ENCODE measurements around the gene BPIFB6. TPM values are rescaled to one million over a fixed set of nuclear protein-coding genes. Genes with fewer than 3 reads are reported as not detected.

Gene BPIFB6
- polyA plus RNA-seq, 6 donors from 2014 or later: not detected

DNA sequence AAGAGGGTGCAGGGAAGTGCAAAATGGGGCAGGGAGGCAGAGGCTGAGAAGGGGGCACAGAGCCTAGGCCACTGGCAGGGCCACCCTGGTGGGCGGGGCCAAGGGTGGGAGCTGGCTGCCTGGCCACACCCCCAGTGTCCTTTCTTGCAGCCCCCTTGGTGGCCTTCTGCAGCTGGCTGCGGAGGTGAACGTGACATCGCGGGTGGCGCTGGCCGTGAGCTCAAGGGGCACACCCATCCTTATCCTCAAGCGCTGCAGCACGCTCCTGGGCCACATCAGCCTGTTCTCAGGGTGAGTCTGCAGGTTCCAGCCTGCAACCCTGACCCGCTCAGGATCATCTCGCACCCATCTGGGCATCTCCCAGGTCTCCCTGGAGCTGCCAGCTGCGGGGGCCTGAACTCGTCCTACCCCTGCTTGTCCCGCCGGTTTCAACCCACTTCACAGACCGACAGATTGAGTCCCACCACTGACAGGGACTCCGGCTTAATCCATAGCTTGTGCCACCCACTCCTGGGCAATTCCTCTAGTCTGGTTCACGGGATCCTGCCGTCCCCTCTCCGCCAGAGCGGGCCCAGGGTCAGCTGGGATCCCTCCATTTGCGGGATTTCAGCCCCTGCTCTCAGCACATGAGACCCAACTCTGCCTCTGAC, 28.4 kb downstream of the BPIFB6 start:
- ATAC-seq (ENCODE audit: low read depth in 2 of 2) (no peak), DNase-seq (no peak)
- Mint-ChIP-seq H3K9me3 (no peaks in the 10 kb centered on the region), H3K4me1 (no peaks in the 10 kb centered on the region), H3K27me3 (peaks cover 0 to 14% (median 10%) of the 10 kb centered on the region in 3 donors), H3K27ac (peak overlapping the region in 2 of 6 donors; percentile 42 to 72), H3K4me3 (no peak overlapping the region), H3K36me3 (no peaks in the 10 kb centered on the region)

DNA sequence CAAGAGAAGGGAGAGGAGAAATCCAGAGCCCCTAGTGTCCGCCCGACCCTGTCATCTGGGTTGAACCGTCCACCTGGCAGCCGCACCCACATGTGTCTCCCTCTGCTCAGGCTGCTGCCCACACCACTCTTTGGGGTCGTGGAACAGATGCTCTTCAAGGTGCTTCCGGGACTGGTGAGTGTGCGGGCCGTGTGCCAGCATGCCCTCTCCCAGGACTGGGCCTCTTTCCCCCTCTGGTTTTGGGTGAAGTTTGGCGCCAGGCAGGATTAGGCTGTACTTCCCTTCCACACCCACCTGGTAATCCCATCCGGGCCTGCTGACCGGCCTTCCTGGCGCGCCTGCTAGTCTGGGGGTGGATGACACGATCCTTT, 30.2 kb downstream of the BPIFB6 start:
- H3K4me3 Mint-ChIP-seq: no peak overlapping the region
- H3K9me3 Mint-ChIP-seq: no peaks in the 10 kb centered on the region
- DNase-seq (no peak), ATAC-seq (ENCODE audit: low read depth in 2 of 2) (no peak)
- H3K27ac Mint-ChIP-seq: peak overlapping the region in 1 of 6 donors; percentile 39
- H3K4me1 Mint-ChIP-seq: no peaks in the 10 kb centered on the region
- H3K27me3 Mint-ChIP-seq: peaks cover 3 to 14% (median 10%) of the 10 kb centered on the region in 3 donors
- H3K36me3 Mint-ChIP-seq: no peaks in the 10 kb centered on the region

DNA sequence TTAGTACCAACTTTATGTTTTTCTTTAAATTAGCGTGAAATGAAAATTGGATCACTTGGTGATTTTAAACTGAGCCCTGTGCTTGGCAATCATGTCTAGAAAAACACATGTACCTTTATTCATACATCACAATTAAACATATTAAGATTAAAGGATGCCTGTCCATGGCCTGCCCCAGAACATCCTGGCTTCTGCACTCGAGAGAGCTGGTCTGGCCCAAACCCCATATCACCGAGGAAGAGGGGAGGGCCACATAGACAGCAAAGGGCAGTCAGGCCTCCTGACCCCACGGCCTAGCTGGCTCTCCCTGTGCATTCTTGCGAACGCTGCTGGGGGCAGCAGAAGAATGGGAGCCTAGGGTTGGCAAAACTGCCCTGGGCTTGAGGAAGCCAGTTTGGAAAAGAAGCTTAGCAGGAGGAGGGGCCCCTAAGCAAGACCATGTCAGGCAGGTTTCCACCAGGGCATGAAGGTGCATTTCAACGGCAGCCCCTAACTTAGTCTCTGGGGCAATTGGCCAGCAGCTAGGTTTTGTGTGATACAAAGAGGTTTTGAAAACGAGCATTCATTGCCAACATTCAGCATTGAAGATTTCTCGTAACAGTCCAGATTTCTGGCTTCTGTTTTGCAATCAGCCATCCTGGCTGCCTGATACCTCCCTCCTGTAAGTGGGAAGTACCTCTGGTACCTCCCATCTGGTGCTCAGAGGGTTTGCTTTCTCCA, 30.8 kb downstream of the BPIFB6 start:
- H3K27me3 Mint-ChIP-seq: peaks cover 3 to 14% (median 10%) of the 10 kb centered on the region in 3 donors
- H3K4me3 Mint-ChIP-seq: no peak overlapping the region
- no peaks in the 10 kb centered on the region for H3K4me1 Mint-ChIP-seq
- no peaks in the 10 kb centered on the region for H3K9me3 Mint-ChIP-seq
- H3K36me3 Mint-ChIP-seq: no peaks in the 10 kb centered on the region
- ATAC-seq (ENCODE audit: low read depth in 2 of 2) (no peak), DNase-seq (no peak)
- H3K27ac Mint-ChIP-seq: peak overlapping the region in 2 of 6 donors; percentile 39 to 69

DNA sequence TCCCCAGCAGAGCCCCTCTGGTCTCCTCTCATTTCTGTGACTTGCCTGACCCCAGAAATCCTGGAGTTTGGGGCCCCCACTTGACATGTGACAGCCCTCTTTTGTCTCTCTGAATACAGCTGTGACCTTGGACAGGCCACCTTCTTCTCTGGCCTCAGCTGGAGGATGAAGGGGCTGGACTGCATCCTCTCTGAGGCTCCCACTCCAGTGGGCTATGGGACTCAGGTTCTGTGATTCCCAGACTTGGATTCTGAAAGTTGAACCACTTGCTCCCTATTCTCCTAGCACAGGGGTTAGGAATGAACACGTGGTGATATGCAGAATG, 31.3 kb downstream of the BPIFB6 start:
- no peak for ATAC-seq (ENCODE audit: low read depth in 2 of 2)
- Mint-ChIP-seq H3K27ac (peak overlapping the region in 1 of 6 donors; percentile 69), H3K9me3 (no peaks in the 10 kb centered on the region), H3K4me3 (no peak overlapping the region), H3K4me1 (no peaks in the 10 kb centered on the region), H3K36me3 (no peaks in the 10 kb centered on the region), H3K27me3 (peaks cover 3 to 12% (median 8%) of the 10 kb centered on the region in 3 donors)
- no peak for DNase-seq

DNA sequence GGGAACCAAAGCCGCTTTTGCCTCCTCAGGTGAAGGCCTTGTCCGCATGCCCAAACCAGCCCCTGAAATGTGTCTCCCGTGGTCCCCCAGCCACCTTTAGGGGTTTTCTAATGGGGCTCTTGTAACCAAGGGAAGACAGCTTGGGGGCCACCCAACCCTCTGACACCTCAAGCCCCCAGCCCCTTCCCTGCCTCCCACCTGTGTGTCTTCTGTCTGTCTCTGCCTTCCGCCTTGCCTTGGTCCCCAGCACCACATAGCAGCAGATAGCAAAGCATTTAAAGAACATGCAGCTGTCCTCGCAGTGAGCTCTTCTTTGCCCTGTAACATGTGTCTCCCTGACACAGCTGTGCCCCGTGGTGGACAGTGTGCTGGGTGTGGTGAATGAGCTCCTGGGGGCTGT, 31.8 kb downstream of the BPIFB6 start:
- Mint-ChIP-seq H3K9me3 (no peaks in the 10 kb centered on the region), H3K27ac (no peak overlapping the region), H3K27me3 (peaks cover 3 to 7% (median 6%) of the 10 kb centered on the region in 3 donors), H3K36me3 (no peaks in the 10 kb centered on the region), H3K4me1 (no peaks in the 10 kb centered on the region), H3K4me3 (no peak overlapping the region)
- ATAC-seq (ENCODE audit: low read depth in 2 of 2): no peak
- no peak for DNase-seq

DNA sequence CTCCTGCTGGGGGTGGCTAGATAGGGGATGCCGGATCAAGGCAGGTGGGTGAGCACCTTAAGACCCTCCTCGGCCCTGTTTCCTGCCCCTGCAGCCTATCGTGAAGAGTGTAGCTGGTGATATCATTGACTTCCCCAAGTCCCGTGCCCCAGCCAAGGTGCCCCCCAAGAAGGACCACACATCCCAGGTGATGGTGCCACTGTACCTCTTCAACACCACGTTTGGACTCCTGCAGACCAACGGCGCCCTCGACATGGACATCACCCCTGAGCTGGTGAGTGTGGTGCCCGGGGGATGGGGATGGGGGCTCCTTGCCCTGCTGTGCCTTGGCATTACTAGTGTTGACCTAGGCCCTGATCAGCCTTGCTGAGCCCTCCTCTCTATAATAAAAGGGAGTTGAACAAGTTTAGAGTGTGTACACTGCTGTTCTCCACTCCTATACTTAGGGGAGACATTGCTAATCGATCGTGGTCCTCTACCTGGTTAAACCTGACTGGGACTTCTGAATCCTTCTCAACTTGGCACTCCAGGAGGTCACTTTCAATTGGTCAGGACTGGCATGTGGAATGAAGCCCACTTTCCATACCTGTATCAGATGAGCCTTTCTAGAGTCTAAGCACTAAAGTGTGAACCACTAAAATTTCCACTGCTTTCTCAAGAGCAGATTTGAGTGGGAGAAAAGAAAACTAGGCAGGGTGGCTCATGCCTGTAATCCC, 33.3 kb downstream of the BPIFB6 start:
- Mint-ChIP-seq H3K4me1 (no peaks in the 10 kb centered on the region), H3K4me3 (no peak overlapping the region), H3K27ac (no peak overlapping the region), H3K36me3 (no peaks in the 10 kb centered on the region), H3K9me3 (no peaks in the 10 kb centered on the region), H3K27me3 (peaks cover 3 to 8% (median 6%) of the 10 kb centered on the region in 3 donors)
- DNase-seq (no peak), ATAC-seq (ENCODE audit: low read depth in 2 of 2) (no peak)

DNA sequence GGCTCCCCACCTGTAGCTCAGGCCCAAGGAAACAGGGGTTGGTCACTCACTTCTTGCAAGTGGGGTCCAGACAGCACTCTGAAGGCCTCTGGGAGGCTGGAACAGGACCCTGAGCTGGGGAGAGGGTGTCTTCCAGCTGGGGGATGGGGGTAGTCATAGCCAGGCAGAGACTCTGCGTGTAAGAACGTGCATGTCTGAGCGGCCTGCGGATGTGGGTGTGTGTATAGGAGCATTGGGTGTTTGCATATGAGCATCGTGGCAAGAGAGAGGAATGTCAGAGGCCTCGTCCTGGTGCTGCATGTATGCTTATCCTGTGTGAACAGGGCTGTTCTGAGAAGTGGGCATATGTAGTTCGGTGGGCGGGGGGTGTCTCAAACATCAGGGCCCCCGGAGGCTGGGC, 34.3 kb downstream of the BPIFB6 start:
- Mint-ChIP-seq H3K4me3 (no peak overlapping the region), H3K4me1 (no peaks in the 10 kb centered on the region), H3K9me3 (no peaks in the 10 kb centered on the region), H3K36me3 (no peaks in the 10 kb centered on the region), H3K27me3 (peaks cover 0 to 9% (median 3%) of the 10 kb centered on the region in 3 donors), H3K27ac (peak overlapping the region in 1 of 6 donors; percentile 65)
- DNase-seq (no peak), ATAC-seq (ENCODE audit: low read depth in 2 of 2) (no peak)

DNA sequence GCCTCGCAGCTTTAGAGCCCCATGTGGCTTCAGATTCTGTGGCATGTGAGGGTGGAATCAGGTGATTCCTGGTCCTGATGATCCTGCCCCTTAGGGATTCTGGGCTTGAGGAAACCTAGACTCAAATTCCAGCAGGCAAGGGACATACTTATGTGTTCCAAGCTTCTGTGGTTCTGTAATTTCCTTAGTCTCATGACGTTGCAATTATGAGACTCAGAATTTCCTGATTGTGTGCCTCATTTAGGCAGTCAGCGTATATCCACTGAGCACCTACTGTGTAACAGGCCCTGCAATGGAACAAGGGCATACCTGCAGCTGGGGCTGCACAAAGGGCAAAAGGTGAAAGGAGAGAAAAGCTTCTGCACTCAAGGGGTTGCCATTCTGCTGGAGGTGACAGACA, 36.4 kb downstream of the BPIFB6 start:
- DNase-seq: no peak
- H3K27ac Mint-ChIP-seq: peak overlapping the region in 1 of 6 donors; percentile 16
- no peaks in the 10 kb centered on the region for H3K9me3 Mint-ChIP-seq
- peaks cover 0 to 17% (median 3%) of the 10 kb centered on the region in 3 donors for H3K27me3 Mint-ChIP-seq
- no peaks in the 10 kb centered on the region for H3K4me1 Mint-ChIP-seq
- H3K4me3 Mint-ChIP-seq: no peak overlapping the region
- ATAC-seq (ENCODE audit: low read depth in 2 of 2): no peak
- H3K36me3 Mint-ChIP-seq: no peaks in the 10 kb centered on the region

DNA sequence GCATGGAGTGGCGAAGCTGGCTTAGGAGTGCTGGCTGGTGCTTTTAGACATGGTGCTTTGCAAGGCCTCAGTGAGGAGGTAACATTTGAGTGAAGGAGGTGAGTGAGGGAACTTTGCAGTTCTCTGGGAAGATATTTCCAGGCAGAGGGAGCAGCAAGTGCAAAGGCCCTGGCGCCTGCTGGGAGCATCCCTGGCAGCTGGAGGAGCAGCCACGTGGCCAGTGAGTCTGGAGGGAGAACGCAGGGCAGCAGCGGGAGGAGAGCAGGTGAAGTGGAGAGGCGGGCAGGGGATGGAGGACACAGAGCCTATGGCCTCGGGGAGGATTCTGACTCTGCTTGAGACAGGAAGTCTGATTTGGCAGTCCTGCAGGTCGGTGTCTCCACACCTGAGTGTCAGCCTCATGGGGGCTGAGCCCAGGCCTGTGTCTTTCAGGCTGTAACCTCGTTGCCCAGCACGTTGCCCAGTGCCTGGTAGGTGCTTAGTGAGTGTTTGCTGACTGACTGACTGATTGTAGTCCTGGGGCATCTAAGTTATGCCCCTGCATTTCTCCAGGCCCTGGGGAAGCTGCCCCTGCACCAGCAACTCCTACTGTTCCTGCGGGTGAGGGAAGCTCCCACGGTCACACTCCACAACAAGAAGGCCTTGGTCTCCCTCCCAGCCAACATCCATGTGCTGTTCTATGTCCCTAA, 36.9 kb downstream of the BPIFB6 start:
- H3K4me3 Mint-ChIP-seq: no peak overlapping the region
- H3K9me3 Mint-ChIP-seq: no peaks in the 10 kb centered on the region
- H3K27ac Mint-ChIP-seq: no peak overlapping the region
- no peaks in the 10 kb centered on the region for H3K4me1 Mint-ChIP-seq
- H3K27me3 Mint-ChIP-seq: peaks cover 0 to 17% (median 3%) of the 10 kb centered on the region in 3 donors
- ATAC-seq (ENCODE audit: low read depth in 2 of 2) (no peak), DNase-seq (no peak)
- H3K36me3 Mint-ChIP-seq: no peaks in the 10 kb centered on the region

DNA sequence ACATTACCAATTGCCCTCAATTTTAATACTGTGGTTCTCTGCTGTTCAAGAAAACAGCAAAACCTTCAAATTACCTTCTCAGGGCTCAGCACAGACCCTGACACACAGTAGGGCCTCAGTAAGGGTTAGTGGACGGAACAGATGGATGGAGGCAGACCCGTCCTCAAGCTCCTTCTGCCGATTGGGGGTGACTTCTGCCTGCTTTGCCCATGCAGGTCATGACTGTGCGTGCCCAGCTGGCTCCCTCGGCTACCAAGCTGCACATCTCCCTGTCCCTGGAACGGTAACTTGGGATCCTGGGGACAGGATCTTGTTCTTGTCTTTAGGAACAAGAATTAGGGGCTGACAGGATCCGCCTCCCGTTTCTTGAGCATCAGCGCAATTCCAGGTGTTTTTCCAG, 38.2 kb downstream of the BPIFB6 start:
- DNase-seq (no peak), ATAC-seq (ENCODE audit: low read depth in 2 of 2) (no peak)
- Mint-ChIP-seq H3K9me3 (no peaks in the 10 kb centered on the region), H3K27ac (no peak overlapping the region), H3K27me3 (peaks cover under 1 to 23% (median 3%) of the 10 kb centered on the region in 3 donors), H3K4me1 (no peaks in the 10 kb centered on the region), H3K36me3 (no peaks in the 10 kb centered on the region), H3K4me3 (no peak overlapping the region)

DNA sequence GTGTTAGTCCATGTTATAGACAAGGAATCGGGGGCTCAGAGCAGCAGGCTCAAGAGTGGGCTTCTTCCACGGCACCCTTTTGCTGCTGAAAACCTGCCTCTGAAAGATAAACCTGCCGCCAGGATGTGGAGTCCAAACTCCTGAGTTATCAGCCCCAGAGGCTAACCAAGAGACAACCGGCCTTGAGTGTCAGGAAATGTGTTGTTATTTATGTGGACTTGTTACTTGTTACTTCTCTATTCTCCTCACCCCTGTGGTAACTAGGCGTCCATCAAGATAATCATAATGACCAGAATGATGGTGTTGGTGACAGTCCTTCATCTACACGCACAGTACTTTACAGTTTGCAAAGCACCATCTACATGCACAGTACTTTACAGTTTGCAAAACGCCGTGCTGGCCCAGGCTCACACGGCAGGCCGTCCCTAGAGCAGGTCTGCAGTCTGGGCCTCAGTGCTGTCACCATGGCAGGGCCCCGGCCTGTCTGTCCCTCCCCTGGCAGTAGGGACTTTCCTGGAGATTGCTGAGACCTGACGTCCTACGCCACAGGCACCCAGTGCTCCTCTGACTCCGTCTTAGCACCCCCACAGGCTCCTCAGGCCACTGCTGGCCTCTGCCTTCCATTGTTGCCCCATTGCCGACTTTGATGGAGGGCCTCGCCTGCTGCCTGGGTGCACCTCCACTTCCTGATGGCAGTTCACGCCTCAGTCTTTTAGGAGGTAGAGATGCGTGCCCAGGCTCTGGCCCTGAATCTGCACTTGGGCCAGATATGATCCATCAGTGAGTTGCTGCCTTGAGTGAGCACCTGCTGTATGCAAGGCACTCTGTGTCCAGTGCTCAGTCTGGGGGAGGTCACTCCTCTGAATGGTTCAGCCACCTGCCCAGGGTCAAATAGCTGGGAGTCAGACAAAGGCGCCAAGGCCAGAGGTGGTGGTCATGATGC, 38.9 kb downstream of the BPIFB6 start:
- Mint-ChIP-seq H3K9me3 (no peaks in the 10 kb centered on the region), H3K4me1 (no peaks in the 10 kb centered on the region), H3K4me3 (no peak overlapping the region), H3K27me3 (peaks cover under 1 to 30% (median 5%) of the 10 kb centered on the region in 3 donors), H3K36me3 (no peaks in the 10 kb centered on the region), H3K27ac (no peak overlapping the region)
- no peak for DNase-seq
- no peak for ATAC-seq (ENCODE audit: low read depth in 2 of 2)

DNA sequence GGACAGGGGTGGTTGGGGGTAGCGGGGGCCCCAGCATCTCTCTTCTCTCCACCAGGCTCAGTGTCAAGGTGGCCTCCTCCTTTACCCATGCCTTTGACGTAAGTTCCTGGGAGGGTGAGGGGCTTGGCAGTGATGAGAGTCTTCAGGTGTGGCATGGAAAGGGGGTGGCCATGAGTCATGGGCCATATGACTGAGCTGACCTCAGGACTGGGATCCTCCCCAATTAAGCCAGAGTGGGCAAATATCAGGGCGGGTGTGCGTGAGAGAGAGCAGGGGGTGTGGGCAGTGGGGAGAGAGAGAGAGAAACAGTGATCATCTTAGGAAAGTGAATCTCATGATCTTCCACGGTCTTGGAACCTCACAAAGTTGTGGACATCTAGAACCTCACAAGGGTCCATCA, 39.8 kb downstream of the BPIFB6 start:
- DNase-seq: no peak
- no peak overlapping the region for H3K4me3 Mint-ChIP-seq
- H3K27ac Mint-ChIP-seq: no peak overlapping the region
- H3K4me1 Mint-ChIP-seq: no peaks in the 10 kb centered on the region
- H3K27me3 Mint-ChIP-seq: peaks cover 0 to 36% (median 11%) of the 10 kb centered on the region in 3 donors
- H3K36me3 Mint-ChIP-seq: no peaks in the 10 kb centered on the region
- no peak for ATAC-seq (ENCODE audit: low read depth in 2 of 2)
- H3K9me3 Mint-ChIP-seq: no peaks in the 10 kb centered on the region

DNA sequence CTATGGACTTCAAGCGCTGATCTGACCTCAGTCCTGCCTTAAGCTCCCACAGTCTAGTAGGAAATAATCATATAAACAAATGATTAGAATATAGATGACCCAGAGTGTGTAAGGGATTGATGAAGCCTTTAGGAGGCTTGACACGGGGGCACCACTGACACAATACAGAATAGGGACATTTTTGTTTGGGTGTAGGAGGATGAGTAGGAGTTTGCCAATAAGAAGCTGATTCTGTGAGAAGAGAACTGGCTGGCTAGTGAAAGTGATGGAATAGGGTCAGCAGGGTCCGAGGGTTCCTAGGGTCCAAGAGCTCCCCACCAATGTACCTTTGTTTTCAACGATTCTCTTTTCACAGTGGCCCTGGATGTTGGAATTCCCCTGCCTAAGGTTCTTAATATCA, 40.9 kb downstream of the BPIFB6 start:
- Mint-ChIP-seq H3K36me3 (no peaks in the 10 kb centered on the region), H3K9me3 (no peaks in the 10 kb centered on the region), H3K27ac (no peak overlapping the region), H3K4me1 (no peaks in the 10 kb centered on the region), H3K4me3 (no peak overlapping the region), H3K27me3 (peaks cover 0 to 36% (median 11%) of the 10 kb centered on the region in 3 donors)
- ATAC-seq (ENCODE audit: low read depth in 2 of 2) (no peak), DNase-seq (no peak)

Data from naive B cell (primary cell).